ENCODE measurements around the gene EGFLAM. TPM values are rescaled to one million over a fixed set of nuclear protein-coding genes. Genes with fewer than 3 reads are reported as not detected.
"Not testable (repeated sequence)": the region's sequence is repeated elsewhere in the genome, so short reads cannot be mapped to it uniquely, and the experiment has no call there.

Gene EGFLAM
- total RNA-seq, 1 donor from 2014 or later, result 132 TPM

- not testable (repeated sequence) for DNase-seq (ENCODE audit: low spot score)
These were observed 157.4 kb downstream of the EGFLAM start for GRCh38 chr5:38415772-38416171.

DNA sequence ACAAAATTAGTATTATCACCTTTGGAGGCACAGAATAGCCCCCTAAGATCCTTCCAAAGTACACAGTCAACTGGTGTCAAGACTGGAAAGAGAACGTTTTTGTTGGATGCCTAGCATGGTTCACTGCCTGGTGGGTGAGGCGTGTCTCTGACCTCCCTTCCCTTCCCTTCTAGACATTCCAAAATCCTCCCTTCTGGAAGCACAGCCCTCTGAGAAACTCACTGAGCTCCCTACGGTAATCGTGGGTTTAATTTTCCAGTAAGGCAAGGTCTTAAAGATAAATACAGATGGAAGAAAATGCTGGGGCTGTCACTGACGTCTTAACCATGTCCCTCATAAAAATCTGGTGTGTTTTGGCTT is 159.3 kb downstream of the EGFLAM start:
- DNase-seq (ENCODE audit: low spot score), result no peak

DNA sequence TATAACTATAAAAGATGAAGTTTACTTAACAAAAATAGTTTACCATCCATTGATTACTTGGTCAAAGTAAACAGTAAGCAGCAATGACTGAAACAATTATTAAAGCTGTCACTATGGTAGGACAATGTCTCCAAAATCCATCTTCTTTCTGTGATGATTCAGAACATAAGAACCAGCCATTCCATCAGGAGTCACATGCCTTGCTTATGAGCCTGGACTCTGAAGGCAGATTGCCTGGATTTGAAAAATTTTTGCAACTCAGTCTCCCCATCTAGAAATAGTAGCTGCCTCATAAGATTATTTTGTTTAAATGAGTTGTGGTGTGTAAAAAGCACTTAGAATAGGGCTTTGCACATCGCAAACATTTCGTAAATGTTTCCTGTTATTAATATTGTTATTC is 161.9 kb downstream of the EGFLAM start:
- no peak for DNase-seq (ENCODE audit: low spot score)

DNA sequence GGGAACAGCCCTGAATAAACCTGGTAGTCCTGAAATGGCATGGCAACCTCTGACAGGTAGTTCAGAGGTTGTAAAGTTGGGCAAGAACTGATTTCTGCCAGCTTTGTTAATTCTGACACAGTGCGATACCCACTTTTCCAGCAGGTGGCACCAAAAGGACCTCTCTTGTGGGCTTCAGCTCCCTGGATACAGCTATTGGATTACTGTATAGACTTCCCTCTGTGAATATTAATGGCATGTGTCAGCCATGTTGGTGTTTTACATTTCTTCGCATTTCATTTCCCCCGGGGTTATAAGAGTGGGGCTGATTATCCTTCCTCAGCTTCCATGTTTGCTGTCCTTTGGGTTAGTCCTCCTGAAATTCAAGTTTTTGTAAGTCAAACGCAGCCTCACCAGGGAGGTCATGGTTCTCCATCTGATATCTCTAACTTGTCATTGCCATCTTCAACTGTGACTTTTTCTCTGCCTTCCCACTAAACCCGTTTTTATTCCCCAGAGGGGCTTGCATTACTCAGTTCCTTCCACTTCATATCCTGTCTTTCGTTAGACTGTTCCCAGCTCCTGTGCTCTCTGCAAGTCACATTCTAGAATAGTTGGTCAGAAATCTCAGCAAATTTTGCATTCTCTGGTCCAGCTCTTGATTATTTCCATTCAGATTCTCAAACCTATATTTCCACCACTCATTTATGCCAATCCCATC is 162.5 kb downstream of the EGFLAM start:
- no peak for DNase-seq (ENCODE audit: low spot score)

- DNase-seq (ENCODE audit: low spot score), result no peak
These were observed 164.3 kb downstream of the EGFLAM start for GRCh38 chr5:38422622-38423021.

DNA sequence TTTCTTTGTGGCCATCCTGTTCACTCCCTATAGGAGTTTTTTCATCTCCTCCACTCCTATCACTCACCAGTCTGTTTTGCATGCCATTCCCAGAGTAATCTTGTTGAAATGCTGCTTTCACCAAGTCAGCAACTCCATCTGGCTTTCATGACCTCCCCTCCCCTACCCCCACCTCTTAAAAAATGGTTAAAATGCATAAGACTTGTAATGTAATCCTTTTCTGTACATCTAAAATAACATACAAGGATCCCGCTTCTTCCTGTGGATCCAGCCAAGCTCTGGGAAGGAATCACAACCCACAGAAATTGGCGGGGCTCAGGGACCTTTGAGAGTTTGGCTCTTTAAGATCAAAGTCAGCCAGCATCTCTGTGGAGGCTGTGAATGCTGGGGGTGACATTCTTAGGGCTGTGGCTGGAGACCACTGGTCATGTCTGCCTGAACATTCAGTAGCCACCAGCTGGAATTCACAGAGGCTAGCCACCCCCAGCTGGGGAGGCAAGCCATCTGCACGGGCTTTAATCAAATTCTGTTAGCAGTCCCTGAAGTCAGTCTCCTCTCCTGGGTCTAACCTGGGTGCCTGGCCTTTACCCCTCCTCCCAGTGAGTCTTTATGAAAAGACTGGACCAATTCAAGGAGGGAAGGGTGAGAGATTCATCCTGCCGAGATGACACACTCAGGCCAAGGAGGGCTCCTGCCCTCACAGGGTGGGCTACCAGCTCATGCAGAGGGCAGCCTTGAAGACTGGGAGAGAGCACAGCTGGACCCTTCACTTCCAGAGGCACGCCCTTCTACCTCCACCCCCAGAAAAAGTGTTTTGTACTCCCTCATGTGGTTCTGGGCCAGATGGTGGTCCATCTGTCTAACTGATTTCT is 165.2 kb downstream of the EGFLAM start:
- no peak for DNase-seq (ENCODE audit: low spot score)

DNA sequence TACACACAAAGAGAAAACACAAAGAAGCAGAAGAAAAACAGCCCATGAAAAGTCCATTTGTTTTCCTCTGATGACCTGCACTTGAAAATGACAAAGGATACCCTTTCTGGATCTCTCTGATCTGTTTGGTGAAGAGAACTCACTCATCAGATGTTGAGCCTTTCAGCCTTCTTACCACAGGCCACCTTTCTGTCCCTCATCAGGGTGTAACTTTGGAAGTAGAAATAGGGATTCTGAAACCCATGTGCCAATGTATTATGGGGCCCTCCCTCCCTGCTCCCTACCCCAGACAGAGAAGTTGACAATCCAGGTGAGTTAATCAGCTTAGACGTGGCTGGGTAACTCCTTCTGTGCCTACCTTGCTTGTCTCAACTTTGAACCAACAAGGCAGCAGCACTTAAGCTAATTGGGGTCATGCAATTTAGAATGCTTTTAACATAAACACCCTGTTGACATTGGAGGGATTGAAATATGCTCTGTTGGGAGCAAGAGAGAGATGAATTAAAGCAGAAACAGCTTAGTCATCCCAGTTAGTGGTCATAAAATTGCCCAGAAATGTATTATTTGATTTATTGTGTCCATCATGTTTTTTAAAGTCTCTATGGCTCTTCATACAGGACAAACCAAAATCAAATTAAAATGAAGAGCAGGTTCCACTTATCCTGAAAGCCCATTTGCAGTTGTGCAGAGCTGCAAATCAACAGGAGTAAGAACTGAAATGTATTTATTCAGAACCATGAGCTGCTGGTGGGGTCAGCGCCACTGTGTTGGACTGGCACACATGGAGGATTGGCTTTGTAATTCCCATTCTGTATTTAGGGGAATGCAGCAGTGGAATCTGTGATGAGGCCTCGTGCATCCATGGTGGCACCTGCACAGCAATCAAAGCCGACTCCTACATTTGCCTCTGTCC is 166.0 kb downstream of the EGFLAM start:
- no peak for DNase-seq (ENCODE audit: low spot score)

- no peak for DNase-seq (ENCODE audit: low spot score)
These were observed 168.1 kb downstream of the EGFLAM start for GRCh38 chr5:38426490-38426889.

- DNase-seq (ENCODE audit: low spot score), result no peak
These were observed 168.9 kb downstream of the EGFLAM start for GRCh38 chr5:38426986-38427950.

DNA sequence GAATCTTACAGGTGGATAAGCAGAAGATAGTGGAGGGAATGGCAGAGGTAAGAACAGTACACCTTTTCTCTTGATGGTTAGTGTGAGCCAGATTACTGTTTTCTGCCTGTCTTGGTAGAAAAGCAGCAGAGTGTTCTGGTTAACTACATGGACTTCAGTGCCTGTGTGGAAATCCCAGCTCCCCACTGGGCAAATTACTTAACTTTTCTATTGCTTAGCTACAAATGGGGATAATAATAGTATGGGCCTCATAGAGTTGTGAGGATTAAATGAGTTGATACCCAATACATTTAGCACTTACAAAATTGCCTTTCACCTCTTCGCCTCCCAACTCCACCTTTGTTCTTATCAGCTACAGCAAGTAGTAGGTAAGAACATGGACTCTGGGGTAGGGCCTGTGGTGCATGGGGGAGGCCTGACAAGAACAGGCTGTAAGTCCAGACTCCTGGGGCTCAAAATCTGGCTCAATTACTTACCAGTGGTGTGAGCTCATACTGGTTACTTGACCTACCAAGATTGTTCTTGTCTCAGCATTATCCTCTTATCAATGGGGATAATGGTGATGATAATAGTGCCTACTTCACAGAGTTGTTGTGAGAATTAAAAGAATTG is 173.0 kb downstream of the EGFLAM start:
- DNase-seq (ENCODE audit: low spot score), result no peak

DNA sequence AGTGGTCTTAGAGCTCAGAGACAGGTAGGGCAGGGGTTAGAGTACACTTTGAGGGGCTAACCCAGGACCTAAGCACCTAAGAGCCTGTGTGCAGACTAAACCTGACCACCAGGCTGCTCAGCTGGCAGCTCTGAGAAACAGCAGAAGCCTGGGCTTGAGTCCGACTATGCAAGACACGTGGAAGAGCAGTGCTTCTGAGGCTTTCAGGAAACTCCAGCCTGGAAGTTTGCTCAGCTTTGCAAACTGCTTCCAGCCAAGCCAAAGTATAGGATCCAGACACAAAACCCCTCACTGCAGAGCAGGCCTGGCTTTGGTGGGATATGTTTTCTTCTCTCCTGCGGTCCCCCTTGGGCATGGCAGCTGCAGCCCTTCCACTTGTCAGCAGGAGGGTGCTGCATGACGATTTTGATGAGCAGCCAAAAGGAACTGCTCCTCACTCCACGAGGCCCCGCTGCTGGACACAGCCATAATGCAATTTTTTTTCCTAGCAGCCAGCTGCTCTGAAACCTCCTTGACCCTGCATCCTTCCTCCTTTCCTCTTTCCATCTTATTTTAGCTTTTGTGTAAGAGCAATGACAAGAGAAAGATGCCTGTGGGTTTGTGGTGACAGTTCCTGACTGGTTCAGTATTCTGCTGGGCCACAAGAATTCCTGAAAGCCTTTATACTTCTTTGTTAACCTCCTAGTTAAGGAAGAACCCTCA is 175.0 kb downstream of the EGFLAM start:
- DNase-seq (ENCODE audit: low spot score), result no peak

DNA sequence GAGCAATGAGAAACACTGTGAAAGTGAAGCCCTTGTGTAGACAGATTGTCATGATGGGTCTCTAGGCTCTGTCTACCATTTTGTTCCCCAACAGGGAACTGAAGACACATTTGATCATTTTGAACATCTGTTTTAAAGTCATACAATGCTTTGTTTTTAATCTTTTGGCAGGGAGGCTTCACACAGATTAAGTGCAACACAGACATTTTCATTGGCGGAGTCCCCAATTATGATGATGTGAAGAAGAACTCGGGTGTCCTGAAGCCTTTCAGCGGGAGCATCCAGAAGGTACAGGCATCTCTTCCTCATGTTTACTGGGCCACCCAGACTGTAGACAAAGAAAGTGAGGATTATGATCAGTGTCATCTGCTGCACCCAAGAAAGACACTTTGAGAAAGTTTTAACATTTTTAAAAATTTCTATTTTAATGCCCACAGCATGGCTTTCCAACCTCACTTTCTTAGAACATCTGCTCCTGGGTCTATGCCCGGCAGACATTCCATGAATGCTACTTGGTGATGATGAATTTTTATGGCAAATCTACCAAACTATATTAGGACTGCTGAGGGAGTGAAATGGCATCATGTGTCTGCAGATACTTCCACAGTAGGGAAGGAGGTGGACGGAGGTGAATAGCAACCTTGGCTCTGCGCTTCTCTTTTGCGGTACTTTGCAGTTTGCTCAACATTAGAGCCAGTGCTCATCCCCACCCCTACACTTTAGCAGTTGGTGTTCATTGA is 176.8 kb downstream of the EGFLAM start:
- DNase-seq (ENCODE audit: low spot score), result no peak

GRCh38 chr5:38438757-38439156 is 180.4 kb downstream of the EGFLAM start:
- no peak for DNase-seq (ENCODE audit: low spot score)

- no peak for DNase-seq (ENCODE audit: low spot score)
These were observed 183.3 kb downstream of the EGFLAM start for GRCh38 chr5:38441453-38442246.

DNA sequence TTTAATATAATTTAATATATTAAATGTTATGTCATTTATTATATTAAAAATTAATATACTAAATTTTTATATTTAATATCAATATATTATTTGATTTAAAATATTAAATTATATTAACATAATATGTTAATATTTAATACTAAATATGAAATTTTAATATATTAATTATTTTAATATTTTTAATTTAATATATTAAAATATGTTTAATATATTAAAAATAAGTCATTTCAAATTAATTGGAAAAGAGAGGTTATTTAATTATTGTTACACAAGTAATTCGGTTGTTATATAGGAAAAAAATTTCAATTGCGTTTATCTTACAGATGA is 183.9 kb downstream of the EGFLAM start:
- no peak for DNase-seq (ENCODE audit: low spot score)

- no peak for DNase-seq (ENCODE audit: low spot score)
These were observed 185.0 kb downstream of the EGFLAM start for GRCh38 chr5:38443390-38443789.

GRCh38 chr5:38445374-38446028 is 187.1 kb downstream of the EGFLAM start:
- DNase-seq (ENCODE audit: low spot score), result no peak
